PC-3 (cell line): ENCODE results near the gene C5orf63. TPM values are rescaled to one million over a fixed set of nuclear protein-coding genes. Genes with fewer than 3 reads are reported as not detected.

Experiments used
- ATAC-seq: fragments of 200-7000 bp; cut with Tn5 transposase; 2 replicates; pipeline ENCODE4 v1.9.1; 2020; ENCODE audit warnings: mild to moderate bottlenecking, moderate library complexity
- BruUV-seq: library from RNA; stranded (reverse); fragments of 400-500 nt; replicated peaks from 2 replicates; lab custom pipeline; 2021; lab: Mats Ljungman, UMichigan
- CTCF ChIA-PET: fragments of 300-600 bp; sonication (Branson Sonifier 250); formaldehyde crosslinking; loops from one replicate; lab custom pipeline; 2022; ENCODE audit warnings: antibody characterized with exemption; lab: Charles Lee
- POLR2A ChIA-PET: fragments of 300-600 bp; sonication (Branson Sonifier 250); formaldehyde crosslinking; loops from one replicate; lab custom pipeline; 2022; ENCODE audit warnings: antibody characterized with exemption; ENCODE audit not compliant: unreplicated experiment; lab: Charles Lee
- DNase-seq: peaks from one replicate; pipeline ENCODE4 v3.0.0-alpha.2; 2015
- H2AFZ ChIP-seq: fragments of 300-600 bp; sonication (generic); 2 replicates; pipeline ENCODE4 v1.6.0; 2016; ENCODE audit warnings: antibody characterized with exemption, low read length
- H3F3A ChIP-seq: fragments of 300-600 bp; sonication (generic); one replicate; pipeline ENCODE4 v1.6.0; 2017; ENCODE audit warnings: antibody characterized with exemption, low read length, control low read depth, mild to moderate bottlenecking; ENCODE audit not compliant: unreplicated experiment
- H3K27ac ChIP-seq: fragments of 300-600 bp; sonication (generic); 2 replicates; pipeline ENCODE4 v1.5.1; 2016; ENCODE audit warnings: mild to moderate bottlenecking, low read length
- H3K27me3 ChIP-seq: fragments of 300-600 bp; sonication (generic); 2 replicates; pipeline ENCODE4 v1.6.1; 2016; ENCODE audit warnings: low read length, mixed read lengths
- H3K36me3 ChIP-seq: fragments of 300-600 bp; sonication (generic); 2 replicates; pipeline ENCODE4 v1.6.1; 2016; ENCODE audit warnings: low read depth, mixed run types, low read length, mixed read lengths
- H3K4me1 ChIP-seq: fragments of 300-600 bp; sonication (generic); 2 replicates; pipeline ENCODE4 v1.5.1; 2016; ENCODE audit warnings: low read length; ENCODE audit not compliant: insufficient read depth
- H3K4me2 ChIP-seq: fragments of 300-600 bp; sonication (generic); 2 replicates; pipeline ENCODE4 v1.6.0; 2016; ENCODE audit warnings: low read length
- H3K4me3 ChIP-seq: fragments of 300-600 bp; sonication (generic); 2 replicates; pipeline ENCODE4 v1.5.1; 2016; ENCODE audit warnings: mild to moderate bottlenecking, low read length, mixed read lengths
- H3K79me2 ChIP-seq: fragments of 300-600 bp; sonication (generic); 2 replicates; pipeline ENCODE4 v1.6.1; 2017; ENCODE audit warnings: low read length, mixed read lengths
- H3K9ac ChIP-seq: fragments of 300-600 bp; sonication (generic); 2 replicates; pipeline ENCODE4 v1.6.0; 2016; ENCODE audit warnings: mild to moderate bottlenecking, low read length
- H3K9me2 ChIP-seq: fragments of 300-600 bp; sonication (generic); replicated peaks from 2 replicates; pipeline ENCODE4 v1.6.1; 2016; ENCODE audit warnings: mixed run types, low read length, mixed read lengths
- H3K9me3 ChIP-seq: fragments of 300-600 bp; sonication (generic); 2 replicates; pipeline ENCODE4 v1.6.1; 2016; ENCODE audit warnings: low read length, mixed read lengths
- H4K20me1 ChIP-seq: fragments of 300-600 bp; sonication (generic); 2 replicates; pipeline ENCODE4 v1.6.1; 2016; ENCODE audit warnings: low read length, mixed read lengths
- CTCF ChIP-seq: fragments of 300-600 bp; sonication (generic); conservative IDR thresholded peaks from 2 replicates; pipeline ENCODE4 v1.5.1; 2017; ENCODE audit warnings: antibody characterized with exemption, low read depth, mild to moderate bottlenecking, low read length
- EZH2 ChIP-seq: fragments of 300-600 bp; sonication (generic); IDR thresholded peaks from one replicate; pipeline ENCODE4 v1.6.1; 2017; ENCODE audit warnings: antibody characterized with exemption, mild to moderate bottlenecking, low read length; ENCODE audit not compliant: unreplicated experiment
- EZH2phosphoT487 ChIP-seq: fragments of 300-600 bp; sonication (generic); IDR thresholded peaks from 2 replicates; pipeline ENCODE4 v1.6.1; 2018; ENCODE audit warnings: mild to moderate bottlenecking, antibody characterized with exemption, low read length, borderline replicate concordance
- intact Hi-C: fragments of 100-400 bp; cut with micrococcal nuclease; formaldehyde crosslinking; loops from 2 replicates; pipeline ENCODE4 v1.9.0; 2023
- total RNA-seq: library from RNA; depleted of rRNA; stranded (reverse); fragments of >200 nt; gene quantifications from 2 replicates; pipeline ENCODE4 v1.2.3, GENCODE V29; 2014

Gene C5orf63
- total RNA-seq, 1 experiment from 2014 or later, result 3.7 TPM

GRCh38 chr5:127004721-127005120 lies 68.6 kb downstream of the C5orf63 start:
- Histone ChIP-seq H2AFZ (no peak overlapping the region), H3K79me2 (no peaks in the 10 kb centered on the region), H3K36me3 (no peaks in the 10 kb centered on the region), H4K20me1 (no peaks in the 10 kb centered on the region), H3K27me3 (no peaks in the 10 kb centered on the region), H3K27ac (no peak overlapping the region), H3F3A (no peaks in the 10 kb centered on the region), H3K9me3 (no peaks in the 10 kb centered on the region), H3K4me3 (no peak overlapping the region), H3K9me2 (no peaks in the 10 kb centered on the region), H3K4me1 (no peaks in the 10 kb centered on the region), H3K4me2 (no peak overlapping the region), H3K9ac (no peak overlapping the region)
- CTCF ChIA-PET, result no interaction called here
- DNase-seq, result no peak
- TF ChIP-seq EZH2, result no peak
- no peak for TF ChIP-seq EZH2phosphoT487
- no peak for TF ChIP-seq CTCF
- BruUV-seq, result no TSS peak
- no peak for ATAC-seq
- POLR2A ChIA-PET, result no interaction called here
- intact Hi-C loops, result loop anchor here (1.0 kb wide), 1 partner anchor 36 kb away; no protein-coding TSS in a partner anchor

DNA sequence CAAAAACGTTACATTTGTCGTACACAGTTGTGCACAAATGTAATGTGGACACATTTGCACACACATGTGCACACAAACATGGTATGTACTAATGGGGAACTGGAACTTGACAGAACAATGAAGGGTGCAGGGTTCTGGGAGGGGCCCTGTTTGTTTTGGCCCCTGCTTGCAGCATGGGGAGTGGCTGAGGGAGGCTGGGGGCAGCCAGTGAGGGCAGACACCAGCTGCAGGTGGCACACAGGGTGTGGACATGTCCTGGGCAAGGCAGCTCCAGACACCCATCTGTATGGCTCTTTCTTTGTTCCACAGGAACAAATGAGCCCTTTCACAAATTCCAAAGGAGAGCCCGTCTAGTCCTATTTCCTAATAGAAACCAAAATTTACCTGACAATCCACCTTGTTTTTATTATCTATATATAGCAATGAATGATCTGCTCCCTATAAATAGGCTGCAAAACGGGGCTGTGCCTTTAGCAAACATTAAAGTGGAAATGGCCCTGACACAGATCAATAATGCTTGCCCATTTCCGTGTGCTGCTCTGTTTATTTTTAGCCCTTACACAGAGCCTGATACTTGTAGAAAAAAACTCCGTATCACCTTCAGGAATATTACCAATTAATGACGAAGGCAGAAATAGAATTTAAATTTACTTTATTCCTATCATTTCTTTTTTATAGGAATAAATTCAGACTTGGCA lies 69.4 kb downstream of the C5orf63 start:
- ATAC-seq, result peak; percentile 70

More for the DNA sequence above, 69.4 kb downstream of the C5orf63 start:
- TF ChIP-seq CTCF, result no peak
- no peak for TF ChIP-seq EZH2phosphoT487
- no peak for TF ChIP-seq EZH2
- H3K79me2 ChIP-seq, result no peaks in the 10 kb centered on the region
- H3F3A ChIP-seq, result no peaks in the 10 kb centered on the region
- no peaks in the 10 kb centered on the region for H3K9me3 ChIP-seq
- BruUV-seq, result no TSS peak
- no peak for DNase-seq
- POLR2A ChIA-PET, result no interaction called here
- CTCF ChIA-PET, result no interaction called here
- H3K9me2 ChIP-seq, result no peaks in the 10 kb centered on the region
- H3K36me3 ChIP-seq, result no peaks in the 10 kb centered on the region
- H3K4me2 ChIP-seq, result no peak overlapping the region
- no peaks in the 10 kb centered on the region for H4K20me1 ChIP-seq
- no peaks in the 10 kb centered on the region for H3K27me3 ChIP-seq
- H3K4me3 ChIP-seq, result no peak overlapping the region
- no peak overlapping the region for H3K27ac ChIP-seq
- no peak overlapping the region for H2AFZ ChIP-seq
- H3K9ac ChIP-seq, result no peak overlapping the region
- intact Hi-C loops, result loop anchor here (1.0 kb wide), 1 partner anchor 36 kb away; no protein-coding TSS in a partner anchor
- no peaks in the 10 kb centered on the region for H3K4me1 ChIP-seq
